ENCODE measurements around the gene ADAM8.

- TF ChIP-seq CHD1 (IDR thresholded peaks at IDR 0.05; ENCODE audit: low read depth, low read length), result no peak
- TF ChIP-seq CTCF (conservative IDR thresholded peaks at IDR 0.05; ENCODE audit: low read depth, low read length), result no peak
- no peak for TF ChIP-seq NFE2L2 (IDR thresholded peaks at IDR 0.05; ENCODE audit: low read depth, low read length)
- TF ChIP-seq RFX5 (IDR thresholded peaks at IDR 0.05; ENCODE audit: low read depth, low read length), result no peak
- no peak for TF ChIP-seq POLR2A (IDR thresholded peaks at IDR 0.05; ENCODE audit: low read depth, low read length)
- TF ChIP-seq SMC3 (IDR thresholded peaks at IDR 0.05; ENCODE audit: low read depth, low read length), result no peak
- no peak for TF ChIP-seq MAZ (IDR thresholded peaks at IDR 0.05; ENCODE audit: borderline replicate concordance, low read depth, low read length)
- TF ChIP-seq BHLHE40 (IDR thresholded peaks at IDR 0.05; ENCODE audit: low read depth, low read length), result no peak
- TF ChIP-seq CEBPB (IDR thresholded peaks at IDR 0.05; ENCODE audit: low read depth, low read length), result no peak
Observed at GRCh38 chr10:133309720-133310398, 33.2 kb upstream of the ADAM8 start.
